Measurements from ENCODE around the gene PKDCC. TPM values are rescaled to one million over a fixed set of nuclear protein-coding genes. Genes with fewer than 3 reads are reported as not detected.

The PKDCC gene
- total RNA-seq, 1 experiment from 2014 or later = 14.8 TPM

DNA sequence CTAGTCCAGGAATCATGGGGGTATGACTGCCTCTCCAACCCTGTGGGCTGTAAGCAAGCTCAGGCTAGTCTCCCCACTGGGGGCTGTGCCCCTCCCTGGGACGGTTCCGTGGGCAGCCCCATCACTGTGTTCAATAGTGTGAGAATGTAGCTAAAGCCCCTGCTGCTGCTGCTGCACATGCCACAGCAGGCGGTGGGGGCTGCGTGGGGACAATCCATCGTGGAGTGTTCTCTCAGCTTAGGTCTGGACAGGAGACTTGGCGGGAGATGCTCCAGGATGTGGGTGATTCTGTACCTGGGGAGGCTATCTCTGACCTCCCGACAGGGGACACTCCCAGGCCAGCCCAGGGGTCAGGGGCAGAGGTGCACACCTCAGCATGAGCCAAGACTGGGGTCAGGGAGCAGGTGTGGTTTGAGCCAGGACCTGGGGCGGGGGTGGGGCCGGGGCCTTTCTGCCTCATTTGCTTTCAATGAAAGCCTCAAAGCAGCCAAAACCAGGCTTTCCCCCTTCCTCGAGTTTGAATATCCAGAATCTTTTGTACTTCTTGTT, 10.2 kb downstream of the PKDCC start:
- Histone ChIP-seq H3K9me3 (ENCODE audit: control insufficient read depth, insufficient read depth, low read depth, low read length) (no peaks in the 10 kb centered on the region), H3K27me3 (ENCODE audit: control insufficient read depth, insufficient read depth, low read length) (no peaks in the 10 kb centered on the region), H3K27ac (ENCODE audit: low read length) (no peak overlapping the region), H3K4me3 (ENCODE audit: low read depth in 2 of 2, low read length in 2 of 2) (no peak overlapping the region), H3K4me1 (ENCODE audit: control insufficient read depth, insufficient read depth, low read length) (peaks cover 29% of the 10 kb centered on the region), H3K36me3 (ENCODE audit: control insufficient read depth, insufficient read depth, low read length) (no peaks in the 10 kb centered on the region)
- no peak for DNase-seq (ENCODE audit: low read depth, low spot score)
- ChIA-PET CTCF (no interaction called here), POLR2A (no interaction called here)
- ATAC-seq = no peak
- BruUV-seq (replicated peaks) = no TSS peak
- in situ Hi-C loops (cut with HindIII; ENCODE audit: low pct_unique_long_range_greater_than_20kb, low sequenced_read_pairs) (no loop called here), intact Hi-C loops (cut with micrococcal nuclease; ENCODE audit: unreplicated experiment) (no loop called here)
- TF ChIP-seq, protein P1, sequence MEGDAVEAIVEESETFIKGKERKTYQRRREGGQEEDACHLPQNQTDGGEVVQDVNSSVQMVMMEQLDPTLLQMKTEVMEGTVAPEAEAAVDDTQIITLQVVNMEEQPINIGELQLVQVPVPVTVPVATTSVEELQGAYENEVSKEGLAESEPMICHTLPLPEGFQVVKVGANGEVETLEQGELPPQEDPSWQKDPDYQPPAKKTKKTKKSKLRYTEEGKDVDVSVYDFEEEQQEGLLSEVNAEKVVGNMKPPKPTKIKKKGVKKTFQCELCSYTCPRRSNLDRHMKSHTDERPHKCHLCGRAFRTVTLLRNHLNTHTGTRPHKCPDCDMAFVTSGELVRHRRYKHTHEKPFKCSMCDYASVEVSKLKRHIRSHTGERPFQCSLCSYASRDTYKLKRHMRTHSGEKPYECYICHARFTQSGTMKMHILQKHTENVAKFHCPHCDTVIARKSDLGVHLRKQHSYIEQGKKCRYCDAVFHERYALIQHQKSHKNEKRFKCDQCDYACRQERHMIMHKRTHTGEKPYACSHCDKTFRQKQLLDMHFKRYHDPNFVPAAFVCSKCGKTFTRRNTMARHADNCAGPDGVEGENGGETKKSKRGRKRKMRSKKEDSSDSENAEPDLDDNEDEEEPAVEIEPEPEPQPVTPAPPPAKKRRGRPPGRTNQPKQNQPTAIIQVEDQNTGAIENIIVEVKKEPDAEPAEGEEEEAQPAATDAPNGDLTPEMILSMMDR (IDR thresholded peaks at IDR 0.05) = no peak
- TF ChIP-seq POLR2AphosphoS5 (IDR thresholded peaks at IDR 0.05; ENCODE audit: low read depth, low read length) (no peak), SIN3A (IDR thresholded peaks at IDR 0.05; ENCODE audit: borderline replicate concordance, insufficient read depth, low read depth, low read length) (no peak), TCF7L2 (IDR thresholded peaks at IDR 0.05; ENCODE audit: low read depth, low read length) (no peak)
- TF ChIP-seq, protein P2, sequence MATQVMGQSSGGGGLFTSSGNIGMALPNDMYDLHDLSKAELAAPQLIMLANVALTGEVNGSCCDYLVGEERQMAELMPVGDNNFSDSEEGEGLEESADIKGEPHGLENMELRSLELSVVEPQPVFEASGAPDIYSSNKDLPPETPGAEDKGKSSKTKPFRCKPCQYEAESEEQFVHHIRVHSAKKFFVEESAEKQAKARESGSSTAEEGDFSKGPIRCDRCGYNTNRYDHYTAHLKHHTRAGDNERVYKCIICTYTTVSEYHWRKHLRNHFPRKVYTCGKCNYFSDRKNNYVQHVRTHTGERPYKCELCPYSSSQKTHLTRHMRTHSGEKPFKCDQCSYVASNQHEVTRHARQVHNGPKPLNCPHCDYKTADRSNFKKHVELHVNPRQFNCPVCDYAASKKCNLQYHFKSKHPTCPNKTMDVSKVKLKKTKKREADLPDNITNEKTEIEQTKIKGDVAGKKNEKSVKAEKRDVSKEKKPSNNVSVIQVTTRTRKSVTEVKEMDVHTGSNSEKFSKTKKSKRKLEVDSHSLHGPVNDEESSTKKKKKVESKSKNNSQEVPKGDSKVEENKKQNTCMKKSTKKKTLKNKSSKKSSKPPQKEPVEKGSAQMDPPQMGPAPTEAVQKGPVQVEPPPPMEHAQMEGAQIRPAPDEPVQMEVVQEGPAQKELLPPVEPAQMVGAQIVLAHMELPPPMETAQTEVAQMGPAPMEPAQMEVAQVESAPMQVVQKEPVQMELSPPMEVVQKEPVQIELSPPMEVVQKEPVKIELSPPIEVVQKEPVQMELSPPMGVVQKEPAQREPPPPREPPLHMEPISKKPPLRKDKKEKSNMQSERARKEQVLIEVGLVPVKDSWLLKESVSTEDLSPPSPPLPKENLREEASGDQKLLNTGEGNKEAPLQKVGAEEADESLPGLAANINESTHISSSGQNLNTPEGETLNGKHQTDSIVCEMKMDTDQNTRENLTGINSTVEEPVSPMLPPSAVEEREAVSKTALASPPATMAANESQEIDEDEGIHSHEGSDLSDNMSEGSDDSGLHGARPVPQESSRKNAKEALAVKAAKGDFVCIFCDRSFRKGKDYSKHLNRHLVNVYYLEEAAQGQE (IDR thresholded peaks at IDR 0.05; ENCODE audit: insufficient read depth in 1 of 2, low read depth in 2 of 2, low read length in 1 of 2) = no peak

DNA sequence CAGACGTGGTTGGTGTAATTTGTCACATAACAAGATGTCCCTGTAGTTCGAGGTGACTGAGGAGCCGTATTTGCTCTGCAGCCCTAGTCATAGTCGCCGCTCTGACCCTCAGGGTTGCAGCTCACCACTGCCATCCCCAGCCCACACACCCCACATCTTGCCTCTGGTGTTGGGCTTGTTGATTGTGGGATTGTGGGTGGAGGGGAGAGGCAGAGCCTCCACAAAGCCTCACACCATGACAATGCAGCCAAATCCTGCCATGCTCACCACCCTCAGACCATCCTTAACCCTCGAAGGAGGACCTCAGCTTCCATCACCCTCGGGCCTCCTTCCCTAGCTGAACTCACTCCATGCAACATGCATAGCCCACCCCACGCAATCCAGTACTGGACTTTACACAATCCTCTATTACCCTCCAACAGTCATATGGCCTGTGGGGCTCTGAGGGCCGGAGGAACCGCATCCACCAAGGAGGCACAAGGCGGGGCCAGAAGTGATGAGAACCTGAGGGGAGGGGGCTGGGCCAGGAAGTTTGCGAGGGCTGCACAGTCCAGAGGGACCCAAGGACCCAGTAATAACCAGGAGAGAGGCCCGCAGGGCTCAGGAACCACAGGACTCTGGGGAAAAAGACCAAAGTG, 11.6 kb downstream of the PKDCC start:
- TF ChIP-seq, protein P2 (IDR thresholded peaks at IDR 0.05; ENCODE audit: insufficient read depth in 1 of 2, low read depth in 2 of 2, low read length in 1 of 2) = no peak
- no peak for TF ChIP-seq POLR2AphosphoS5 (IDR thresholded peaks at IDR 0.05; ENCODE audit: low read depth, low read length)
- ATAC-seq (no peak), DNase-seq (ENCODE audit: low read depth, low spot score) (no peak)
- Histone ChIP-seq H3K27me3 (ENCODE audit: control insufficient read depth, insufficient read depth, low read length) (no peaks in the 10 kb centered on the region), H3K27ac (ENCODE audit: low read length) (no peak overlapping the region; the same call in 1 of the 2 replicates), H3K4me1 (ENCODE audit: control insufficient read depth, insufficient read depth, low read length) (peaks cover 20% of the 10 kb centered on the region), H3K4me3 (ENCODE audit: low read depth in 2 of 2, low read length in 2 of 2) (no peak overlapping the region), H3K9me3 (ENCODE audit: control insufficient read depth, insufficient read depth, low read depth, low read length) (no peaks in the 10 kb centered on the region), H3K36me3 (ENCODE audit: control insufficient read depth, insufficient read depth, low read length) (no peaks in the 10 kb centered on the region)
- in situ Hi-C loops (cut with HindIII; ENCODE audit: low pct_unique_long_range_greater_than_20kb, low sequenced_read_pairs) (no loop called here), intact Hi-C loops (cut with micrococcal nuclease; ENCODE audit: unreplicated experiment) (no loop called here)
- BruUV-seq (replicated peaks) = no TSS peak
- ChIA-PET POLR2A (no interaction called here), CTCF (no interaction called here)

Measured in Panc1 (cell line).